GM19372 (cell line): ENCODE results near the gene CYP24A1.

Experiments used
- ATAC-seq: cut with Tn5 transposase; IDR thresholded peaks from one replicate; pipeline ENCODE4 v1.9.1; 2021; ENCODE audit warnings: mild to moderate bottlenecking, low read depth, moderate library complexity; ENCODE audit not compliant: unreplicated experiment

CYP24A1 gene

GRCh38 chr20:54204063-54204462 lies 30.3 kb upstream of the CYP24A1 start:
- ATAC-seq, result no peak

GRCh38 chr20:54203281-54203680 lies 29.5 kb upstream of the CYP24A1 start:
- no peak for ATAC-seq

- ATAC-seq, result no peak
These were observed 27.6 kb upstream of the CYP24A1 start for GRCh38 chr20:54201268-54201846.

GRCh38 chr20:54200487-54201267 lies 26.9 kb upstream of the CYP24A1 start:
- ATAC-seq, result no peak

GRCh38 chr20:54199721-54200176 lies 26.0 kb upstream of the CYP24A1 start:
- ATAC-seq, result no peak

- no peak for ATAC-seq
These were observed 25.5 kb upstream of the CYP24A1 start for GRCh38 chr20:54199283-54199682.

GRCh38 chr20:54197621-54198604 lies 24.1 kb upstream of the CYP24A1 start:
- ATAC-seq, result no peak

- ATAC-seq, result no peak
These were observed 22.0 kb upstream of the CYP24A1 start for GRCh38 chr20:54195483-54196472.

- no peak for ATAC-seq
These were observed 21.1 kb upstream of the CYP24A1 start for GRCh38 chr20:54194724-54195438.

GRCh38 chr20:54193817-54194216 lies 20.0 kb upstream of the CYP24A1 start:
- no peak for ATAC-seq

GRCh38 chr20:54190217-54190616 lies 16.4 kb upstream of the CYP24A1 start:
- ATAC-seq, result no peak

GRCh38 chr20:54189630-54190029 lies 15.8 kb upstream of the CYP24A1 start:
- no peak for ATAC-seq

GRCh38 chr20:54188132-54188849 lies 14.5 kb upstream of the CYP24A1 start:
- ATAC-seq, result no peak

GRCh38 chr20:54184904-54185626 lies 11.3 kb upstream of the CYP24A1 start:
- no peak for ATAC-seq

GRCh38 chr20:54184071-54184470 lies 10.3 kb upstream of the CYP24A1 start:
- no peak for ATAC-seq

GRCh38 chr20:54180931-54181330 lies 7.1 kb upstream of the CYP24A1 start:
- no peak for ATAC-seq

- ATAC-seq, result no peak
These were observed 6.2 kb upstream of the CYP24A1 start for GRCh38 chr20:54179946-54180345.

- no peak for ATAC-seq
These were observed 4.5 kb upstream of the CYP24A1 start for GRCh38 chr20:54178256-54178655.
